HG03064 (cell line): ENCODE results near the gene CPTP.
"Not testable (repeated sequence)": the region's sequence is repeated elsewhere in the genome, so short reads cannot be mapped to it uniquely, and the experiment has no call there.

Experiments used
- ATAC-seq: cut with Tn5 transposase; IDR thresholded peaks from one replicate; pipeline ENCODE4 v1.9.1; 2021; ENCODE audit warnings: low read depth; ENCODE audit not compliant: unreplicated experiment

Gene CPTP

GRCh38 chr1:1359664-1360468 lies 35.3 kb downstream of the CPTP start:
- no peak for ATAC-seq

GRCh38 chr1:1360506-1361169 lies 36.0 kb downstream of the CPTP start:
- no peak for ATAC-seq

- ATAC-seq: no peak
These were observed 36.8 kb downstream of the CPTP start for GRCh38 chr1:1361233-1361981.

GRCh38 chr1:1361982-1362423 lies 37.4 kb downstream of the CPTP start:
- no peak for ATAC-seq

GRCh38 chr1:1364266-1364665 lies 39.7 kb downstream of the CPTP start:
- ATAC-seq: no peak

- ATAC-seq: no peak
These were observed 41.5 kb downstream of the CPTP start for GRCh38 chr1:1365875-1366698.

- no peak for ATAC-seq
These were observed 42.1 kb downstream of the CPTP start for GRCh38 chr1:1366699-1367066.

GRCh38 chr1:1367315-1367714 lies 42.7 kb downstream of the CPTP start:
- ATAC-seq: no peak

GRCh38 chr1:1370094-1370493 lies 45.5 kb downstream of the CPTP start:
- not testable (repeated sequence) for ATAC-seq

GRCh38 chr1:1370771-1371300 lies 46.2 kb downstream of the CPTP start:
- ATAC-seq: no peak

- ATAC-seq: no peak
These were observed 46.8 kb downstream of the CPTP start for GRCh38 chr1:1371364-1371745.

GRCh38 chr1:1371746-1372711 lies 47.4 kb downstream of the CPTP start:
- no peak for ATAC-seq

- no peak for ATAC-seq
These were observed 48.6 kb downstream of the CPTP start for GRCh38 chr1:1373051-1373814.

- no peak for ATAC-seq
These were observed 49.4 kb downstream of the CPTP start for GRCh38 chr1:1373815-1374588.

GRCh38 chr1:1374589-1374928 lies 50.0 kb downstream of the CPTP start:
- ATAC-seq: no peak

GRCh38 chr1:1374929-1375662 lies 50.5 kb downstream of the CPTP start, which contains the start of gene AURKAIP1:
Gene AURKAIP1, minus strand, starts transcription at chr1:1375207. Its CDS starts 451 bp downstream, at chr1:1374756.
- peak; percentile 86 for ATAC-seq
